HepG2 (cell line): ENCODE results near the gene LSR. TPM values are rescaled to one million over a fixed set of nuclear protein-coding genes. Genes with fewer than 3 reads are reported as not detected.

Source experiments
- ADNP ChIP-seq: sonication (generic); formaldehyde crosslinking; IDR thresholded peaks from 2 replicates; pipeline ENCODE4 v1.4.0; 2020; ENCODE audit warnings: missing genetic modification reagents
- CBX5 ChIP-seq: sonication (generic); formaldehyde crosslinking; IDR thresholded peaks from 2 replicates; pipeline ENCODE4 v1.4.0; 2020; ENCODE audit warnings: missing genetic modification reagents, borderline replicate concordance
- CHD4 ChIP-seq: fragments of 200-600 bp; sonication (generic); IDR thresholded peaks from 2 replicates; pipeline ENCODE4 v1.7.0; 2017; ENCODE audit warnings: mild to moderate bottlenecking, low read length, borderline replicate concordance
- HDAC1 ChIP-seq: sonication (generic); formaldehyde crosslinking; IDR thresholded peaks from 2 replicates; pipeline ENCODE4 v1.5.1; 2020; ENCODE audit warnings: mild to moderate bottlenecking, missing genetic modification reagents
- MED1 ChIP-seq: sonication (generic); formaldehyde crosslinking; IDR thresholded peaks from 2 replicates; pipeline ENCODE4 v1.4.0; 2020; ENCODE audit warnings: missing genetic modification reagents
- MTA1 ChIP-seq: sonication (generic); formaldehyde crosslinking; IDR thresholded peaks from 2 replicates; pipeline ENCODE4 v1.4.0; 2020; ENCODE audit warnings: missing genetic modification reagents, mild to moderate bottlenecking, borderline replicate concordance
- PRPF4 ChIP-seq: fragments of 200-400 bp; formaldehyde crosslinking; IDR thresholded peaks from 2 replicates; pipeline ENCODE4 v1.6.1; 2016; ENCODE audit warnings: low read length, low read depth; ENCODE audit not compliant: poor library complexity, severe bottlenecking
- ZNF44 ChIP-seq: sonication (generic); formaldehyde crosslinking; IDR thresholded peaks from 2 replicates; pipeline ENCODE4 v1.5.1; 2020; ENCODE audit warnings: mild to moderate bottlenecking, missing genetic modification reagents
- polyA plus RNA-seq, 8 experiments: library from polyadenylated mRNA; depleted of rRNA in 3 of 8; stranded (reverse) in 7 of 8; unstranded in 1 of 8; fragments of >200 nt; fragmentation: Illumina TruSeq in 4 of 8; extraction: Trizol in 4 of 8; gene quantifications; 2 replicates each; pipeline versions ENCODE4 v1.2.1 to v1.2.3, GENCODE V29; 2011 to 2016; ENCODE audit warnings: low read depth in 4 of 8, missing spikeins in 1 of 8, mixed read lengths in 1 of 8; ENCODE audit not compliant: insufficient read depth in 1 of 8
- total RNA-seq, 5 experiments: library from RNA; depleted of rRNA; stranded (reverse); fragments of >200 nt; fragmentation: Illumina TruSeq; extraction: Trizol; gene quantifications; 2 replicates each; pipeline ENCODE4 v1.2.3, GENCODE V29; 2016; ENCODE audit warnings: low read depth in 1 of 5
- TF ChIP-seq, protein P1 (sequence below): sonication (generic); formaldehyde crosslinking; IDR thresholded peaks from 2 replicates; pipeline ENCODE4 v1.4.0; 2020; ENCODE audit warnings: missing genetic modification reagents
- TF ChIP-seq, protein P2 (sequence below): sonication (generic); formaldehyde crosslinking; IDR thresholded peaks from 2 replicates; pipeline ENCODE4 v1.5.0; 2020; ENCODE audit warnings: mild to moderate bottlenecking, missing genetic modification reagents
- TF ChIP-seq, protein P3 (sequence below): sonication (generic); formaldehyde crosslinking; IDR thresholded peaks from 2 replicates; pipeline ENCODE4 v1.4.0; 2020; ENCODE audit warnings: mild to moderate bottlenecking, missing genetic modification reagents, borderline replicate concordance
- TF ChIP-seq, protein P4 (sequence below): sonication (generic); formaldehyde crosslinking; IDR thresholded peaks from 2 replicates; pipeline ENCODE4 v1.4.0; 2020; ENCODE audit warnings: low read depth, mild to moderate bottlenecking, missing genetic modification reagents
- TF ChIP-seq, protein P5 (sequence below): sonication (generic); formaldehyde crosslinking; IDR thresholded peaks from 2 replicates; pipeline ENCODE4 v1.4.0; 2020; ENCODE audit warnings: missing genetic modification reagents

LSR gene
- total and polyA plus RNA-seq, 2 of the 13 experiments (the other 11 are each of a cell fraction or from before 2014, with no cell fraction given), result 29.2 to 79.2 TPM

DNA sequence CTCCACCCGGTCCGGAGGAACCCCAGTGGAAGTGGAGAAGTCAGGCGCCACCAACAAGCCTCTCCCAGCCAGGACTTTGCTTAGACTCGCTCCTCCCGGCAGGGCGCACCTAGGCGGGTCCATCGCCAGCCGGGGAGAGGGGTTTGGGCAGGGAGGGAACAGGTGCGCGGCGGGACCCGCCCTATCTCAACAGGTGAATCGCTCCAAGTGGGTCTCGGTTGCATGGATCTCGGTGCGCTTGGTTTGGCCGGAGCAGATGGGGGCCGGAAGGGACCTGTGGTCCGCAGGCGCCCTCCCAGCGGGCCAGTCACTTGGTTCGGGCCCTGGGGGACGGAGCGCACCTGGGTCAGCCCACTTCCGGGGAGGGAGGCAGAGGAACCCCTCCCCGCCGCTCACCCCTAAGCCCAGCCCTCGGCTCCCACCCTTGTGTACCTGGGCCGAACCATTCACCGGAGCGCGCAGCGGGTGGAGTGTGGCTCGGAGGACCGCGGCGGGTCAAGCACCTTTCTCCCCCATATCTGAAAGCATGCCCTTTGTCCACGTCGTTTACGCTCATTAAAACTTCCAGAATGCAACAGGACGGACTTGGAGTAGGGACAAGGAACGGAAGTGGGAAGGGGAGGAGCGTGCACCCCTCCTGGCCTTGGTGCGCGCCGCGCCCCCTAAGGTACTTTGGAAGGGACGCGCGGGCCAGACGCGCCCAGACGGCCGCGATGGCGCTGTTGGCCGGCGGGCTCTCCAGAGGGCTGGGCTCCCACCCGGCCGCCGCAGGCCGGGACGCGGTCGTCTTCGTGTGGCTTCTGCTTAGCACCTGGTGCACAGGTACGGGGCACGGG, at the start of gene LSR (continued):
- TF ChIP-seq, protein P1, sequence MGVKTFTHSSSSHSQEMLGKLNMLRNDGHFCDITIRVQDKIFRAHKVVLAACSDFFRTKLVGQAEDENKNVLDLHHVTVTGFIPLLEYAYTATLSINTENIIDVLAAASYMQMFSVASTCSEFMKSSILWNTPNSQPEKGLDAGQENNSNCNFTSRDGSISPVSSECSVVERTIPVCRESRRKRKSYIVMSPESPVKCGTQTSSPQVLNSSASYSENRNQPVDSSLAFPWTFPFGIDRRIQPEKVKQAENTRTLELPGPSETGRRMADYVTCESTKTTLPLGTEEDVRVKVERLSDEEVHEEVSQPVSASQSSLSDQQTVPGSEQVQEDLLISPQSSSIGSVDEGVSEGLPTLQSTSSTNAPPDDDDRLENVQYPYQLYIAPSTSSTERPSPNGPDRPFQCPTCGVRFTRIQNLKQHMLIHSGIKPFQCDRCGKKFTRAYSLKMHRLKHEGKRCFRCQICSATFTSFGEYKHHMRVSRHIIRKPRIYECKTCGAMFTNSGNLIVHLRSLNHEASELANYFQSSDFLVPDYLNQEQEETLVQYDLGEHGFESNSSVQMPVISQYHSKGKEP (CRISPR knock-in tag), result peak; percentile 57; the same call in 1 of the 2 replicates
- TF ChIP-seq, protein P2, sequence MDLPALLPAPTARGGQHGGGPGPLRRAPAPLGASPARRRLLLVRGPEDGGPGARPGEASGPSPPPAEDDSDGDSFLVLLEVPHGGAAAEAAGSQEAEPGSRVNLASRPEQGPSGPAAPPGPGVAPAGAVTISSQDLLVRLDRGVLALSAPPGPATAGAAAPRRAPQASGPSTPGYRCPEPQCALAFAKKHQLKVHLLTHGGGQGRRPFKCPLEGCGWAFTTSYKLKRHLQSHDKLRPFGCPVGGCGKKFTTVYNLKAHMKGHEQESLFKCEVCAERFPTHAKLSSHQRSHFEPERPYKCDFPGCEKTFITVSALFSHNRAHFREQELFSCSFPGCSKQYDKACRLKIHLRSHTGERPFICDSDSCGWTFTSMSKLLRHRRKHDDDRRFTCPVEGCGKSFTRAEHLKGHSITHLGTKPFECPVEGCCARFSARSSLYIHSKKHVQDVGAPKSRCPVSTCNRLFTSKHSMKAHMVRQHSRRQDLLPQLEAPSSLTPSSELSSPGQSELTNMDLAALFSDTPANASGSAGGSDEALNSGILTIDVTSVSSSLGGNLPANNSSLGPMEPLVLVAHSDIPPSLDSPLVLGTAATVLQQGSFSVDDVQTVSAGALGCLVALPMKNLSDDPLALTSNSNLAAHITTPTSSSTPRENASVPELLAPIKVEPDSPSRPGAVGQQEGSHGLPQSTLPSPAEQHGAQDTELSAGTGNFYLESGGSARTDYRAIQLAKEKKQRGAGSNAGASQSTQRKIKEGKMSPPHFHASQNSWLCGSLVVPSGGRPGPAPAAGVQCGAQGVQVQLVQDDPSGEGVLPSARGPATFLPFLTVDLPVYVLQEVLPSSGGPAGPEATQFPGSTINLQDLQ (CRISPR knock-in tag), result 0 out of 2 replicates have a peak, but pooled peaks have one; percentile 28
- TF ChIP-seq MTA1, result peak; percentile 78; the same call in 1 of the 2 replicates
- TF ChIP-seq, protein P3, sequence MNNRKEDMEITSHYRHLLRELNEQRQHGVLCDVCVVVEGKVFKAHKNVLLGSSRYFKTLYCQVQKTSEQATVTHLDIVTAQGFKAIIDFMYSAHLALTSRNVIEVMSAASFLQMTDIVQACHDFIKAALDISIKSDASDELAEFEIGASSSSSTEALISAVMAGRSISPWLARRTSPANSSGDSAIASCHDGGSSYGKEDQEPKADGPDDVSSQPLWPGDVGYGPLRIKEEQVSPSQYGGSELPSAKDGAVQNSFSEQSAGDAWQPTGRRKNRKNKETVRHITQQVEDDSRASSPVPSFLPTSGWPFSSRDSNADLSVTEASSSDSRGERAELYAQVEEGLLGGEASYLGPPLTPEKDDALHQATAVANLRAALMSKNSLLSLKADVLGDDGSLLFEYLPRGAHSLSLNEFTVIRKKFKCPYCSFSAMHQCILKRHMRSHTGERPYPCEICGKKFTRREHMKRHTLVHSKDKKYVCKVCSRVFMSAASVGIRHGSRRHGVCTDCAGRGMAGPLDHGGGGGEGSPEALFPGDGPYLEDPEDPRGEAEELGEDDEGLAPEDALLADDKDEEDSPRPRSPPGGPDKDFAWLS (CRISPR knock-in tag), result 0 out of 2 replicates have a peak, but pooled peaks have one; percentile 21
- TF ChIP-seq ADNP (CRISPR knock-in tag), result no peak
- 0 out of 2 replicates have a peak, but pooled peaks have one; percentile 55 for TF ChIP-seq ZNF44 (CRISPR knock-in tag)
- no peak for TF ChIP-seq PRPF4
- TF ChIP-seq CBX5 (CRISPR knock-in tag), result peak; percentile 66
- TF ChIP-seq, protein P4, sequence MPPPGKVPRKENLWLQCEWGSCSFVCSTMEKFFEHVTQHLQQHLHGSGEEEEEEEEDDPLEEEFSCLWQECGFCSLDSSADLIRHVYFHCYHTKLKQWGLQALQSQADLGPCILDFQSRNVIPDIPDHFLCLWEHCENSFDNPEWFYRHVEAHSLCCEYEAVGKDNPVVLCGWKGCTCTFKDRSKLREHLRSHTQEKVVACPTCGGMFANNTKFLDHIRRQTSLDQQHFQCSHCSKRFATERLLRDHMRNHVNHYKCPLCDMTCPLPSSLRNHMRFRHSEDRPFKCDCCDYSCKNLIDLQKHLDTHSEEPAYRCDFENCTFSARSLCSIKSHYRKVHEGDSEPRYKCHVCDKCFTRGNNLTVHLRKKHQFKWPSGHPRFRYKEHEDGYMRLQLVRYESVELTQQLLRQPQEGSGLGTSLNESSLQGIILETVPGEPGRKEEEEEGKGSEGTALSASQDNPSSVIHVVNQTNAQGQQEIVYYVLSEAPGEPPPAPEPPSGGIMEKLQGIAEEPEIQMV (CRISPR knock-in tag), result peak; percentile 78
- TF ChIP-seq MED1, result no peak; the same call in 1 of the 2 replicates
- no peak for TF ChIP-seq CHD4
- TF ChIP-seq, protein P5, sequence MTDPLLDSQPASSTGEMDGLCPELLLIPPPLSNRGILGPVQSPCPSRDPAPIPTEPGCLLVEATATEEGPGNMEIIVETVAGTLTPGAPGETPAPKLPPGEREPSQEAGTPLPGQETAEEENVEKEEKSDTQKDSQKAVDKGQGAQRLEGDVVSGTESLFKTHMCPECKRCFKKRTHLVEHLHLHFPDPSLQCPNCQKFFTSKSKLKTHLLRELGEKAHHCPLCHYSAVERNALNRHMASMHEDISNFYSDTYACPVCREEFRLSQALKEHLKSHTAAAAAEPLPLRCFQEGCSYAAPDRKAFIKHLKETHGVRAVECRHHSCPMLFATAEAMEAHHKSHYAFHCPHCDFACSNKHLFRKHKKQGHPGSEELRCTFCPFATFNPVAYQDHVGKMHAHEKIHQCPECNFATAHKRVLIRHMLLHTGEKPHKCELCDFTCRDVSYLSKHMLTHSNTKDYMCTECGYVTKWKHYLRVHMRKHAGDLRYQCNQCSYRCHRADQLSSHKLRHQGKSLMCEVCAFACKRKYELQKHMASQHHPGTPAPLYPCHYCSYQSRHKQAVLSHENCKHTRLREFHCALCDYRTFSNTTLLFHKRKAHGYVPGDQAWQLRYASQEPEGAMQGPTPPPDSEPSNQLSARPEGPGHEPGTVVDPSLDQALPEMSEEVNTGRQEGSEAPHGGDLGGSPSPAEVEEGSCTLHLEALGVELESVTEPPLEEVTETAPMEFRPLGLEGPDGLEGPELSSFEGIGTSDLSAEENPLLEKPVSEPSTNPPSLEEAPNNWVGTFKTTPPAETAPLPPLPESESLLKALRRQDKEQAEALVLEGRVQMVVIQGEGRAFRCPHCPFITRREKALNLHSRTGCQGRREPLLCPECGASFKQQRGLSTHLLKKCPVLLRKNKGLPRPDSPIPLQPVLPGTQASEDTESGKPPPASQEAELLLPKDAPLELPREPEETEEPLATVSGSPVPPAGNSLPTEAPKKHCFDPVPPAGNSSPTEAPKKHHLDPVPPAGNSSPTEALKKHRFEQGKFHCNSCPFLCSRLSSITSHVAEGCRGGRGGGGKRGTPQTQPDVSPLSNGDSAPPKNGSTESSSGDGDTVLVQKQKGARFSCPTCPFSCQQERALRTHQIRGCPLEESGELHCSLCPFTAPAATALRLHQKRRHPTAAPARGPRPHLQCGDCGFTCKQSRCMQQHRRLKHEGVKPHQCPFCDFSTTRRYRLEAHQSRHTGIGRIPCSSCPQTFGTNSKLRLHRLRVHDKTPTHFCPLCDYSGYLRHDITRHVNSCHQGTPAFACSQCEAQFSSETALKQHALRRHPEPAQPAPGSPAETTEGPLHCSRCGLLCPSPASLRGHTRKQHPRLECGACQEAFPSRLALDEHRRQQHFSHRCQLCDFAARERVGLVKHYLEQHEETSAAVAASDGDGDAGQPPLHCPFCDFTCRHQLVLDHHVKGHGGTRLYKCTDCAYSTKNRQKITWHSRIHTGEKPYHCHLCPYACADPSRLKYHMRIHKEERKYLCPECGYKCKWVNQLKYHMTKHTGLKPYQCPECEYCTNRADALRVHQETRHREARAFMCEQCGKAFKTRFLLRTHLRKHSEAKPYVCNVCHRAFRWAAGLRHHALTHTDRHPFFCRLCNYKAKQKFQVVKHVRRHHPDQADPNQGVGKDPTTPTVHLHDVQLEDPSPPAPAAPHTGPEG (CRISPR knock-in tag), result peak; percentile 66; the same call in 1 of the 2 replicates
- peak; percentile 78 for TF ChIP-seq HDAC1 (CRISPR knock-in tag)
